KOPT-K1 (cell line): ENCODE data around the gene FZR1.

Experiments
- H3K27ac ChIP-seq: fragments of 200-600 bp; sonication (generic); 2 replicates; pipeline ENCODE4 v1.5.1; 2016; ENCODE audit warnings: antibody characterized with exemption, mild to moderate bottlenecking, low read depth, low read length; ENCODE audit not compliant: poor library complexity, severe bottlenecking
- H3K36me3 ChIP-seq: fragments of 200-600 bp; sonication (generic); 2 replicates; pipeline ENCODE4 v1.5.1; 2017; ENCODE audit warnings: antibody characterized with exemption, mild to moderate bottlenecking, low read length, moderate library complexity; ENCODE audit not compliant: insufficient read depth
- H3K9me3 ChIP-seq: fragments of 200-600 bp; sonication (generic); 2 replicates; pipeline ENCODE4 v1.5.1; 2017; ENCODE audit warnings: antibody characterized with exemption, low read length, mild to moderate bottlenecking; ENCODE audit not compliant: insufficient read depth, poor library complexity, severe bottlenecking

FZR1 gene

DNA sequence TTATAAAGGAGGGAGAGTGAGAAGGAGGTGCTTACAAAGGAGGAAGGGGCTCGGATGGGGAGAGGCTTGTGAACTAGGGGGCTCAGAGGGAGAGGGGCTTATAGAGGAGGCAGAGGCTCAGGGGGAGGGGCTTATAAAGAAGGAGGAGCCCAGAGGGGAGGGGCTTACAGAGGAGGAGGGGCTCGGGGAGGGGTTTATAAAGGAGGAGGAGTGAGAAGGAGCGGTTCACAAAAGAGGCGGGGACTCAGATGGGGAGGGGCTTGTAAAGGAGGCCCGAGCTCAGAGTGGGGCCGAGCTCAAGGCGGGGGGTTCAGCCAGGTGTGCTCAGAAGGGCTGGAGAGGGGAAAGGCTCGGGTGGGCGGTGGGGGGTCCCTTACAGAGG, 26.3 kb upstream of the FZR1 start:
- peaks cover 18% of the 10 kb centered on the region; the same call in 1 of the 2 replicates for H3K36me3 ChIP-seq
- no peaks in the 10 kb centered on the region for H3K9me3 ChIP-seq
- peak overlapping the region; percentile 73 for H3K27ac ChIP-seq

GRCh38 chr19:3480383-3481091, 25.6 kb upstream of the FZR1 start, which contains the start of gene SMIM24:
TSS of gene SMIM24 (minus strand) at chr19:3480525. CDS start at chr19:3480463, 62 bp downstream.
- Histone ChIP-seq H3K36me3 (peaks cover 11% of the 10 kb centered on the region; the same call in 1 of the 2 replicates), H3K9me3 (no peaks in the 10 kb centered on the region), H3K27ac (peak within 1 kb of the TSS; percentile 73)

- H3K36me3 ChIP-seq = peaks cover 1% of the 10 kb centered on the region; the same call in 1 of the 2 replicates
- H3K9me3 ChIP-seq = no peaks in the 10 kb centered on the region
- no peak overlapping the region for H3K27ac ChIP-seq
These were observed 24.6 kb upstream of the FZR1 start for GRCh38 chr19:3481241-3482090.

- Histone ChIP-seq H3K27ac (no peak overlapping the region), H3K9me3 (no peaks in the 10 kb centered on the region), H3K36me3 (no peaks in the 10 kb centered on the region)
These were observed 23.4 kb upstream of the FZR1 start for GRCh38 chr19:3482507-3483225.

GRCh38 chr19:3483226-3483628, 22.9 kb upstream of the FZR1 start, which contains the start of gene SMIM44:
TSS of gene SMIM44 (minus strand) at chr19:3483441. CDS start at chr19:3483403, 38 bp downstream.
- no peaks in the 10 kb centered on the region for H3K9me3 ChIP-seq
- no peak within 1 kb of the TSS for H3K27ac ChIP-seq
- peaks cover 4% of the 10 kb centered on the region for H3K36me3 ChIP-seq

- H3K36me3 ChIP-seq = peaks cover 58% of the 10 kb centered on the region
- no peaks in the 10 kb centered on the region for H3K9me3 ChIP-seq
- H3K27ac ChIP-seq = no peak overlapping the region
These were observed 14.6 kb upstream of the FZR1 start for GRCh38 chr19:3491396-3492119.

GRCh38 chr19:3492131-3492839, 13.8 kb upstream of the FZR1 start:
- peaks cover 58% of the 10 kb centered on the region for H3K36me3 ChIP-seq

DNA sequence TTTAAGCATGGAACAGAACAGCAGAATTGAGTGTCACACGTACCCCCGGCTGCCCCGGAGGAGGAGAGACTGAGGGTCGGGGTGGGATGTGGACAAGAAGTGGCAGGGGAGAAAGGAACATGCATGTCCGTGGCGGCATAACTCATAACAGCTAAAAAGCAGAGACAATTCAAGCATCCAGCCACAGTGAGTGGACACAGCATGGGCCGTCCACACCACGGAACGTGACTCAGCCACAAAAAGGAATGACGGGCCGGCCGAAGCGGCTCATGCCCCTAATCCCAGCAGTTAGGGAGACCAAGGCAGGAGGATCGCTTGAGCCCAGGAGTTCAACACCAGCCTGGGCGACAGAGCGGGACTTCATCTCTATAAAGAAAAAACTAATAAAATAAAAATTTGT, 13.2 kb upstream of the FZR1 start:
- H3K36me3 ChIP-seq = peaks cover 57% of the 10 kb centered on the region
- peak overlapping the region; percentile 96 for H3K27ac ChIP-seq
- no peaks in the 10 kb centered on the region for H3K9me3 ChIP-seq

More at GRCh38 chr19:3492131-3492839, 13.8 kb upstream of the FZR1 start:
- Histone ChIP-seq H3K27ac (peak overlapping the region; percentile 96), H3K9me3 (no peaks in the 10 kb centered on the region)

- Histone ChIP-seq H3K9me3 (no peaks in the 10 kb centered on the region), H3K36me3 (peaks cover 50% of the 10 kb centered on the region), H3K27ac (peak overlapping the region; percentile 96)
These were observed 12.5 kb upstream of the FZR1 start for GRCh38 chr19:3493651-3494050.

- Histone ChIP-seq H3K36me3 (peaks cover 46% of the 10 kb centered on the region), H3K9me3 (no peaks in the 10 kb centered on the region), H3K27ac (peak overlapping the region; percentile 96)
These were observed 12.1 kb upstream of the FZR1 start for GRCh38 chr19:3494051-3494450.

DNA sequence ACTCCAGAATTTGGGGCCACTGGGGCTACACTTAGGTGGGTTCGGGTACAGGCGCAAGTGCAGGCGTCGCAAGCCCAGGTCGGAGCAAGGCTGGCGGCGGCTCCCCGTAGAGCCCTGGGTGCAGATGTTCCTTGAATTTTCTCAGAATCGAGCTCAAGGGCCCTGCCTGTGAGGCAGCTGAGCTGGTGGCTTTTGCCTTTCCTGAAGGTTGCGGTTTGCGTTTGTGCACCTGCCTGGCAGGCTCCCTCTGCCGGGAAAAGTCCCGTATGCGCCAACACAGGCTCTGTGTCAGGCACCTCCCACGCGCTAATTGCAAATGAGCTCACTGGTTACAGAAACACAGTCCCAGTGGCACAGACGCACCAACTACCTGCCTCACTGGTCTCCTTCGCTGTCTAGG, 11.6 kb upstream of the FZR1 start:
- peak overlapping the region; percentile 96 for H3K27ac ChIP-seq
- peaks cover 46% of the 10 kb centered on the region for H3K36me3 ChIP-seq
- no peaks in the 10 kb centered on the region for H3K9me3 ChIP-seq

DNA sequence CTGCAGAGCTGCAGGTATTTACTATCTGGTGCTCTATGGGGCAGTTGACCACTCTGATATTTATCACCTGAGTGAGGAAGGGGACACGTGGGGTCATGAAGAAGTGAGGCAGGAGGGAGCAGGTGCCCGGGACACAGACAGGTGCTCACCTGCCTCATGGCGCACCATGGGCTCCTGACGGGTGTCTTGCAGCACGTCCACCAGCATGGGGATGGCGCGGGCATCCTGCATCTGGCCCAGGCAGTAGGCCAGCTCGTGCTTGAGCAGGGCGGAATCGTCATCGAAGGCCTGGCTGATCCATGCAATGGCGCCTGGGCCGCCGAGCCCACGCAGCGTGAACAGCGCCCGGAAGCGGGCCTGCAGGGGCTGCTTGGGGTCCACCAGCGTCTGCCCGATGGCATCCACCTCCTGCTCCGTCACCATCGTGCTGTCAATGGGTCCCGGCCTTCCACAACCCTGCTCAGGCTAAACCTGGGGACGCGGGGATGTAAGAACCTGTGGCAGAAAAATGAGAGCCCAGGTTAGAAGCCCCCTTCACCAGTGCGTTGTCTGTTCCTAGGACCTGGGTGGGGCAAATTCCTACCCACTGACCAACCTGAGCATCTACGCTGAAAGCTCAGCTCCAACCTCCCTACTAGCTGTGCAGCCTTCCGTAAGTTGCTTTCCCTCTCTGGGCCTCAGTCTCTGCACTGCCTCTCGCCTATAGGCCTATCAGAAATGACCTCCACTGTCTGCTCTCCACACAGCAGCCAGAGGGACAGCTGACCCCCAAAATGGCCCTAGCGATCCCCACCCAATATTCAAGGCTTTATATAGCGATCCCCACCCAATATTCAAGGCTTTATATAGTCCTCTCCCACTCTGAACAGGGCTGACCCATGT, 9.5 kb upstream of the FZR1 start:
- no peak overlapping the region for H3K27ac ChIP-seq
- H3K36me3 ChIP-seq = peaks cover 30% of the 10 kb centered on the region
- no peaks in the 10 kb centered on the region for H3K9me3 ChIP-seq
